ENCODE results near the gene ELF4. TPM values are rescaled to one million over a fixed set of nuclear protein-coding genes. Genes with fewer than 3 reads are reported as not detected.
A peak's percentile ranks its signal among the peaks of the same experiment; 100 is the strongest.

The ELF4 gene
- total and polyA plus RNA-seq, 2 experiments from 2014 or later = 0.50 to 1.8 TPM

- Histone ChIP-seq H4K20me1 (replicated peaks; ENCODE audit: insufficient read depth) (no peaks in the 10 kb centered on the region), H3K79me2 (replicated peaks; ENCODE audit: insufficient read depth) (no peaks in the 10 kb centered on the region), H3K27ac (ENCODE audit: low read depth) (no peak overlapping the region), H3K27me3 (ENCODE audit: insufficient read depth) (no peaks in the 10 kb centered on the region), H3K4me3 (no peak overlapping the region), H3K4me2 (no peak overlapping the region), H3K4me1 (ENCODE audit: insufficient read depth) (no peaks in the 10 kb centered on the region), H2AFZ (no peak overlapping the region), H3F3A (replicated peaks; ENCODE audit: low read depth) (no peaks in the 10 kb centered on the region), H3K9me2 (ENCODE audit: insufficient read depth) (no peaks in the 10 kb centered on the region), H3K36me3 (ENCODE audit: insufficient read depth) (no peaks in the 10 kb centered on the region)
- H3K9me3 Mint-ChIP-seq = no peaks in the 10 kb centered on the region
- DNase-seq (ENCODE audit: low spot score) = peak; percentile 40
- peaks cover 10% of the 10 kb centered on the region; the same call in 2 of the 3 replicates for H3K4me1 Mint-ChIP-seq
- H3K27ac Mint-ChIP-seq = no peak overlapping the region
- H3K27me3 Mint-ChIP-seq (ENCODE audit: insufficient read depth, low read depth, poor library complexity) = peaks cover 4% of the 10 kb centered on the region
- TF ChIP-seq ZNF331 (CRISPR knock-in tag; IDR thresholded peaks at IDR 0.05; ENCODE audit: low read depth) (no peak), ETS1 (IDR thresholded peaks at IDR 0.05) (no peak), CTCF (conservative IDR thresholded peaks at IDR 0.05; ENCODE audit: low read depth in 2 of 2) (no peak), CREB1 (CRISPR knock-in tag; IDR thresholded peaks at IDR 0.05; ENCODE audit: low read depth) (no peak), STAT1 (IDR thresholded peaks at IDR 0.05; ENCODE audit: unreplicated experiment) (no peak), REST (IDR thresholded peaks at IDR 0.05; ENCODE audit: unreplicated experiment) (no peak), POLR2AphosphoS5 (IDR thresholded peaks at IDR 0.05; ENCODE audit: low read depth) (no peak), JUNB (IDR thresholded peaks at IDR 0.05; ENCODE audit: unreplicated experiment) (no peak), ZNF114 (CRISPR knock-in tag; IDR thresholded peaks at IDR 0.05) (no peak), ZNF462 (CRISPR knock-in tag; IDR thresholded peaks at IDR 0.05) (no peak), EZH2 (IDR thresholded peaks at IDR 0.05; ENCODE audit: low read depth, unreplicated experiment) (no peak), NANOG (IDR thresholded peaks at IDR 0.05; ENCODE audit: borderline replicate concordance) (no peak)
- H3K36me3 Mint-ChIP-seq (ENCODE audit: low read depth) = no peaks in the 10 kb centered on the region
- ATAC-seq = peak; percentile 68
- H3K4me3 Mint-ChIP-seq = no peak overlapping the region
Observed at GRCh38 chrX:130030826-130031225, 79.5 kb downstream of the ELF4 start.
